Measurements from ENCODE around the gene PIK3C2A.

DNA sequence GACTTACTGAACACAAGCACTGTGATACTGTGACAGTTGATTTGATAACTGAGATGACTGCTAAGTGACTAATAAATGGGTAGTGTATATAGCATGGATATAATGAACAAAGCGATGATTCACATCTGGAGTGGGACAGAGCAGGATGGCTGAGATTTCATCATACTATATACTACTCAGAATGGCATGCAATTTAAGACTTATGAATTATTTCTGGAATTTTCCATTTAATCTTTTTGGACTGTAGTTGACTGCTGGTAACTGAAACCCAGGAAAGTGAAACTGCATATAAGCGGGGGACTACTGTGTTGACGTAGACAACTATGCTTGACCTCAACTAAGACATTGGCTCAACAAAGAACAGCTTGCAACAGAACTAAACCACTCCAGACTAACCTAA is 48.7 kb upstream of the PIK3C2A start:
- TF ChIP-seq, protein P1, sequence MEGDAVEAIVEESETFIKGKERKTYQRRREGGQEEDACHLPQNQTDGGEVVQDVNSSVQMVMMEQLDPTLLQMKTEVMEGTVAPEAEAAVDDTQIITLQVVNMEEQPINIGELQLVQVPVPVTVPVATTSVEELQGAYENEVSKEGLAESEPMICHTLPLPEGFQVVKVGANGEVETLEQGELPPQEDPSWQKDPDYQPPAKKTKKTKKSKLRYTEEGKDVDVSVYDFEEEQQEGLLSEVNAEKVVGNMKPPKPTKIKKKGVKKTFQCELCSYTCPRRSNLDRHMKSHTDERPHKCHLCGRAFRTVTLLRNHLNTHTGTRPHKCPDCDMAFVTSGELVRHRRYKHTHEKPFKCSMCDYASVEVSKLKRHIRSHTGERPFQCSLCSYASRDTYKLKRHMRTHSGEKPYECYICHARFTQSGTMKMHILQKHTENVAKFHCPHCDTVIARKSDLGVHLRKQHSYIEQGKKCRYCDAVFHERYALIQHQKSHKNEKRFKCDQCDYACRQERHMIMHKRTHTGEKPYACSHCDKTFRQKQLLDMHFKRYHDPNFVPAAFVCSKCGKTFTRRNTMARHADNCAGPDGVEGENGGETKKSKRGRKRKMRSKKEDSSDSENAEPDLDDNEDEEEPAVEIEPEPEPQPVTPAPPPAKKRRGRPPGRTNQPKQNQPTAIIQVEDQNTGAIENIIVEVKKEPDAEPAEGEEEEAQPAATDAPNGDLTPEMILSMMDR (IDR thresholded peaks at IDR 0.05; ENCODE audit: low read length), result no peak
- TF ChIP-seq EZH2 (IDR thresholded peaks at IDR 0.05; ENCODE audit: borderline replicate concordance, low read length), result no peak

Data from OCI-LY1 (cell line).